Measurements from ENCODE around the gene GPR153. TPM values are rescaled to one million over a fixed set of nuclear protein-coding genes. Genes with fewer than 3 reads are reported as not detected.

GPR153 gene
- total RNA-seq, 2 experiments from 2014 or later = 0.34 to 0.41 TPM

DNA sequence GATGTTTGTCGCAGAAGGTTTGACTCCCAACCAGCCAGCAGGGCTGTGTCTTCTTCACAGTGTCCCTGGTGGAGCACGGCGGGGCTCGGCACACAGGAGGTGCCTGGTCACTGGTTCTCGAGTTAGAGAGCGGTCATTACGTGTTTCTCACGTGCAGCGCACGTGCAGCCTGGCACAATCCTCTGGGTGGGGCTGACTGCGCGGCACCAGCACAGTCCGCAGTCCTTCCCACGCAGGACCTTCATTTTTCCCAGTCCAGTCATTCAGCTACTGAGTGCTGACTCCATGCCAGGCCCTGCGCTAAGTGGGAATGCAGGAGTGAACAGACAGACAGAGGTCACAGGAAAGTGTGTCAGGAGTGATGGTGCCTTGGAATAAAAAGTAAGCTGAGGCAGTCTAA, 46.2 kb upstream of the GPR153 start:
- ATAC-seq = no peak
- no peak for TF ChIP-seq CTCF (IDR thresholded peaks at IDR 0.05)
- no peaks in the 10 kb centered on the region for H3K27me3 Mint-ChIP-seq
- intact Hi-C loops (cut with micrococcal nuclease) = no loop called here
- no peaks in the 10 kb centered on the region for H3K4me1 Mint-ChIP-seq (ENCODE audit: low read depth)
- no peak overlapping the region for H3K4me3 Mint-ChIP-seq
- CTCF ChIA-PET = no interaction called here
- no peak for DNase-seq
- H3K9me3 Mint-ChIP-seq = no peaks in the 10 kb centered on the region
- H3K36me3 Mint-ChIP-seq (ENCODE audit: low read depth) = peaks cover 2% of the 10 kb centered on the region
- H3K27ac Mint-ChIP-seq = no peak overlapping the region
- POLR2A ChIA-PET = no interaction called here

GRCh38 chr1:6303397-6304012, 42.6 kb upstream of the GPR153 start:
- Mint-ChIP-seq H3K9me3 (no peaks in the 10 kb centered on the region), H3K27me3 (no peaks in the 10 kb centered on the region), H3K36me3 (ENCODE audit: low read depth) (peaks cover 2% of the 10 kb centered on the region), H3K4me1 (ENCODE audit: low read depth) (no peaks in the 10 kb centered on the region), H3K27ac (no peak overlapping the region), H3K4me3 (no peak overlapping the region)
- POLR2A ChIA-PET = no interaction called here
- no peak for TF ChIP-seq CTCF (IDR thresholded peaks at IDR 0.05)
- intact Hi-C loops (cut with micrococcal nuclease) = no loop called here
- CTCF ChIA-PET = no interaction called here
- ATAC-seq (no peak), DNase-seq (no peak)

DNA sequence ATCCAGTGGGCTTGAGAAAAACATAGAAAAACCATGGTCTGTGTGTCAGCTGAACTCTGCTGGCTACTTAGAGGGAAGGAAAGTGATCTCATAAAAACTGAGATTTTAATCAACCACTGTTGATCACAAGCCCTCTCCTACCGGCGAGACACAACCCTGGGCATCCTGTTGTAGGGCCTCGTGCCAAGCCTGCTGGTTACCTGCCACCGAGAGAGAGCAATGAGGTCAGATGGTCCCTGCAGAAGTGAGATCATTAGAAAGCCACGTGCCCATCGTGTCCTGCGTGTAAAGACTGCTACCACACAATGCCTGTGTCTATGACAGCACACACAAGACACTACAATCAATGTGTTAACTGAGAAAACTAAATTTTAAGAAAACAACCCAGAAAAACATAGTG, 41.7 kb upstream of the GPR153 start:
- H3K27ac Mint-ChIP-seq = no peak overlapping the region
- POLR2A ChIA-PET = no interaction called here
- H3K36me3 Mint-ChIP-seq (ENCODE audit: low read depth) = peaks cover 2% of the 10 kb centered on the region
- intact Hi-C loops (cut with micrococcal nuclease) = no loop called here
- CTCF ChIA-PET = no interaction called here
- H3K27me3 Mint-ChIP-seq = no peaks in the 10 kb centered on the region
- ATAC-seq = no peak
- no peaks in the 10 kb centered on the region for H3K9me3 Mint-ChIP-seq
- DNase-seq = no peak
- no peak overlapping the region for H3K4me3 Mint-ChIP-seq
- no peak for TF ChIP-seq CTCF (IDR thresholded peaks at IDR 0.05)
- H3K4me1 Mint-ChIP-seq (ENCODE audit: low read depth) = no peaks in the 10 kb centered on the region

- DNase-seq = no peak
- Mint-ChIP-seq H3K4me1 (ENCODE audit: low read depth) (no peaks in the 10 kb centered on the region), H3K4me3 (no peak overlapping the region), H3K27me3 (no peaks in the 10 kb centered on the region), H3K27ac (no peak overlapping the region), H3K9me3 (no peaks in the 10 kb centered on the region), H3K36me3 (ENCODE audit: low read depth) (no peaks in the 10 kb centered on the region)
- CTCF ChIA-PET = interaction anchor here (1.0 kb wide), 1 partner anchor 55 kb away, joined by 4 read pairs; no protein-coding TSS in a partner anchor
- POLR2A ChIA-PET = no interaction called here
- no peak for ATAC-seq
- no peak for TF ChIP-seq CTCF (IDR thresholded peaks at IDR 0.05)
- intact Hi-C loops (cut with micrococcal nuclease) = no loop called here
Observed at GRCh38 chr1:6301526-6301925, 40.6 kb upstream of the GPR153 start.

GRCh38 chr1:6300342-6301048, 39.6 kb upstream of the GPR153 start:
- no peaks in the 10 kb centered on the region for H3K27me3 Mint-ChIP-seq

More at GRCh38 chr1:6300342-6301048, 39.6 kb upstream of the GPR153 start:
- Mint-ChIP-seq H3K36me3 (ENCODE audit: low read depth) (no peaks in the 10 kb centered on the region), H3K27ac (no peak overlapping the region), H3K9me3 (no peaks in the 10 kb centered on the region), H3K4me1 (ENCODE audit: low read depth) (no peaks in the 10 kb centered on the region), H3K4me3 (no peak overlapping the region)
- POLR2A ChIA-PET = no interaction called here
- ATAC-seq (no peak), DNase-seq (no peak)
- CTCF ChIA-PET = interaction anchor here (0.8 kb wide), 1 partner anchor 54 kb away, joined by 3 read pairs; no protein-coding TSS in a partner anchor
- no peak for TF ChIP-seq CTCF (IDR thresholded peaks at IDR 0.05)
- intact Hi-C loops (cut with micrococcal nuclease) = no loop called here

All from activated CD8-positive, alpha-beta T cell treated with anti-CD3 and anti-CD28 coated beads for 36 hours (primary cell).